ENCODE results near the gene CDC42EP4. TPM values are rescaled to one million over a fixed set of nuclear protein-coding genes. Genes with fewer than 3 reads are reported as not detected.
A peak's percentile ranks its signal among the peaks of the same experiment; 100 is the strongest.

The CDC42EP4 gene
- total and polyA plus RNA-seq, 12 donors = 18.6 to 87.6 (median 30.8) TPM

DNA sequence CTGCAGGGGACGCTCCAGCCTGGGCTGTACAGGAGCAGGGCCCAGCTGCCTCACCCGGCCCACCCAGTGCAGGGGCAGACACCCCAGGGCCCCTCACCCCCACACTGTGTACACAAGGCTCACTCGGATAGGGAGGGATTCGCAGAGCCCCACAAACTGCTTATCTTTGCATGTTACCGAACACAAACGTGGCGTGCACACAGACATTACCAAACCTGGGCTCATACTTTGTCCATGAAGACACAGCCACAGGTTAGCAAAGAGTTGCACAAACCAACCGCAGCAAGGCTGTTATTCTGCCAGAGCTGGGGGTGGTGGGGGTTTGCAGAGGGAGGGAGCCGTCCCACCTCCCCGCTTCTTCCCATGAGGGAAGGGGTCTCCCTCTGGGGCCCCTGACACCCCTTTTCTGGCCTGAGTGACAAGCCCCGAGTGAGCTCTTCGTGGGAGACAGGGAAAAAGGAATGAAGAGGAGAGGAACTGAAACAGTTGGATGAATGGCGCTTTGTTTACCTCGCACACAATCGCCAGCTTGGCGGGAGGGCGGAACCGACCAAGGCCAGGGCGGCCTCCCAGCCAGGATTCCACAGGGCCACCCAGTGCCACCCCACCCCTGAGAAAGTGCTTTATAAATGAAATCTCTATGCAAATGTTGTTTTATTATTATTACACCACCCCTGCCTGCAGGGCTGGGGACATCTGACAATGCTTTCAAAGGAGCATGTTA lies 49.7 kb downstream of the CDC42EP4 start:
- H3K27ac ChIP-seq = no peak overlapping the region
- H3K4me1 ChIP-seq = peaks cover 0 to 10% (median 0%) of the 10 kb centered on the region in 9 donors
- H3K4me3 ChIP-seq = no peak overlapping the region
- WGBS, 2 donors = 87 to 91% methylated on average over 19 of the region's 19 CpGs
- TF ChIP-seq, protein P1, sequence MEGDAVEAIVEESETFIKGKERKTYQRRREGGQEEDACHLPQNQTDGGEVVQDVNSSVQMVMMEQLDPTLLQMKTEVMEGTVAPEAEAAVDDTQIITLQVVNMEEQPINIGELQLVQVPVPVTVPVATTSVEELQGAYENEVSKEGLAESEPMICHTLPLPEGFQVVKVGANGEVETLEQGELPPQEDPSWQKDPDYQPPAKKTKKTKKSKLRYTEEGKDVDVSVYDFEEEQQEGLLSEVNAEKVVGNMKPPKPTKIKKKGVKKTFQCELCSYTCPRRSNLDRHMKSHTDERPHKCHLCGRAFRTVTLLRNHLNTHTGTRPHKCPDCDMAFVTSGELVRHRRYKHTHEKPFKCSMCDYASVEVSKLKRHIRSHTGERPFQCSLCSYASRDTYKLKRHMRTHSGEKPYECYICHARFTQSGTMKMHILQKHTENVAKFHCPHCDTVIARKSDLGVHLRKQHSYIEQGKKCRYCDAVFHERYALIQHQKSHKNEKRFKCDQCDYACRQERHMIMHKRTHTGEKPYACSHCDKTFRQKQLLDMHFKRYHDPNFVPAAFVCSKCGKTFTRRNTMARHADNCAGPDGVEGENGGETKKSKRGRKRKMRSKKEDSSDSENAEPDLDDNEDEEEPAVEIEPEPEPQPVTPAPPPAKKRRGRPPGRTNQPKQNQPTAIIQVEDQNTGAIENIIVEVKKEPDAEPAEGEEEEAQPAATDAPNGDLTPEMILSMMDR (IDR thresholded peaks at IDR 0.05) = no peak
- ATAC-seq (peak in 2 of 8 donors; percentile 17 to 23), DNase-seq (no peak)
- no peaks in the 10 kb centered on the region for H3K9me3 ChIP-seq
- no peaks in the 10 kb centered on the region for H3K36me3 ChIP-seq
- H3K27me3 ChIP-seq = no peaks in the 10 kb centered on the region
- intact Hi-C loops (cut with DNase I) = no loop called here

DNA sequence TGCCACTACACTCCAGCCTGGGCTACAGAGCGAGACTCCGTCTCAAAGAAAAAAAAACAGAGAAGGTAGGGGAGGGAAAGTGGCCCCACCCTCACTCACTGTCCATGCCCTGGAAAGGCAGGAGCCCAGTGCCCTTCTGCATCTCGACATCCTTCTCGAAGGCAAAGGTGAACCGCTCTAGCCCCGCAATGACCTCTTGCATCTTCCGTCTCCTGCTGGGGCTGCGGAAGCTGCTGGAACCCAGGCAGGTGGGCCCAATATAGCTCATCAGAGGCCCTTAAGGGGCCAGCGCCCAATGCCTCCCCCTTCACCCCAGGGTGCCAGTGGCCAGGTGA lies 50.2 kb downstream of the CDC42EP4 start, which contains the start of gene CPSF4L:
TSS of gene CPSF4L (minus strand) at position 264 of the 335 bp plus-strand sequence. CDS start at position 202, 62 bp downstream.
- Histone ChIP-seq H3K27me3 (no peaks in the 10 kb centered on the region), H3K4me1 (peaks cover 0 to 10% (median 0%) of the 10 kb centered on the region in 9 donors), H3K27ac (no peak within 1 kb of the TSS), H3K36me3 (no peaks in the 10 kb centered on the region), H3K9me3 (no peaks in the 10 kb centered on the region), H3K4me3 (no peak within 1 kb of the TSS)
- ATAC-seq (no peak), DNase-seq (no peak)
- 97 to 98% methylated on average over 9 of the region's 9 CpGs for WGBS, 2 donors
- TF ChIP-seq, protein P1 (IDR thresholded peaks at IDR 0.05) = no peak
- intact Hi-C loops (cut with DNase I) = no loop called here

DNA sequence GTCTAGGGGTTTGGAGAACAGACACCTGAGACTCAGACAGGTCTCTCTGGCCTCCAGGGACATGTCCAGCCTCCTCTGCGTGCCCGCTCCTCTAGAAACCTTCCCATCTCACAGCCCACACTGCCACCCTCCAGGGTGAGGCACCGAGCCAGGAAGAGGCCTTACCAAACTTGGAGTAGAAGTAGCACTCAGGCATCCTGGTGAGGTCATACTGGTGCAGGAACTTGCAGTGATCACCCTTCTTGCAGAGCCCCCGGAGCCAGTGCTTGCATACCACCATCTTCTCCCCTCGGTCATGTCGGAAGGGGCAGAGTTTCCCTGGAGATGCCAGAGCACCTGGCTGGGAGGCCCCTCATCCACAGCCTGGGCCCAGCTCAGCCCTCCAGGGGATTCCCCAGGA lies 54.3 kb downstream of the CDC42EP4 start:
- Histone ChIP-seq H3K36me3 (no peaks in the 10 kb centered on the region), H3K4me1 (peaks cover 0 to 8% (median under 1%) of the 10 kb centered on the region in 9 donors), H3K9me3 (no peaks in the 10 kb centered on the region), H3K27me3 (no peaks in the 10 kb centered on the region), H3K27ac (no peak overlapping the region), H3K4me3 (no peak overlapping the region)
- no peak for DNase-seq
- intact Hi-C loops (cut with DNase I) = loop anchor here in 6 of 10 donors (2.0 to 10.0 kb wide), 3 partner anchors 55 to 533 kb away; partner anchors contain the start of gene CDC42EP4 (in 2 of the 6)
- TF ChIP-seq, protein P1 (IDR thresholded peaks at IDR 0.05) = no peak
- 84 to 85% methylated on average over 6 of the region's 6 CpGs for WGBS, 2 donors
- ATAC-seq = no peak

DNA sequence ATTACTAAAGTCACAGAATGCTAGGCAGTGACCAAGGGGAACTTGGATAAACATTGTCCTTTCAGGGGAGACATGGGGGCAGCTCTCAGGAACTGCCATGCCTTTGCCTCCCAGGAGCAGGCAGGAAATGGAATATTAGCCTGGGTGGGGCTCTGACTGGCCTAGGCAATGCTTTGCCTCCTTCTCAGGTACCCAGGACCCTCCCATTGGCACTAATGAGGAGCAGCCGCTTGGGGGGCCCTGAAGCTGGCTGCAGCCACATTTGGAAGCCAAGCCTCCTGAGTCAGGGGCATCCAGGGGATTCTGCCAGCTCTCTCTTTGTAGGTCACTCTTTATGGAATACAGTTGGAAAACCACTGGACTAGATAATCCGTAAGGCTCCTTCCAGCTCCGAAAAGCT lies 55.6 kb downstream of the CDC42EP4 start:
- TF ChIP-seq, protein P1 (IDR thresholded peaks at IDR 0.05) = no peak
- Histone ChIP-seq H3K4me1 (peaks cover 0 to 8% (median 0%) of the 10 kb centered on the region in 9 donors), H3K27ac (no peak overlapping the region), H3K4me3 (no peak overlapping the region), H3K27me3 (no peaks in the 10 kb centered on the region), H3K9me3 (no peaks in the 10 kb centered on the region), H3K36me3 (no peaks in the 10 kb centered on the region)
- intact Hi-C loops (cut with DNase I) = loop anchor here in 7 of 10 donors (1.0 to 10.0 kb wide), 5 partner anchors 56 to 531 kb away; partner anchors contain the start of gene CDC42EP4 (in 2 of the 7)
- ATAC-seq = peak in 1 of 8 donors; percentile 25
- WGBS, 2 donors = 97 to 99% methylated on average over 3 of the region's 3 CpGs
- no peak for DNase-seq
